GM12878 (cell line): ENCODE data around the gene CCDC120. TPM values are rescaled to one million over a fixed set of nuclear protein-coding genes. Genes with fewer than 3 reads are reported as not detected.

ENCODE experiments used
- ATAC-seq: fragments of 200-7000 bp; cut with Tn5 transposase; 3 replicates; pipeline ENCODE4 v1.9.1; 2020; ENCODE audit warnings: mild to moderate bottlenecking, moderate library complexity
- BruUV-seq: library from RNA; stranded (reverse); fragments of 400-500 nt; replicated peaks from 2 replicates; lab custom pipeline; 2021; lab: Mats Ljungman, UMichigan
- CTCF ChIA-PET: fragments of 300-600 bp; sonication (Branson Sonifier 250); formaldehyde crosslinking; extraction: SDS; loops from one replicate; lab custom pipeline; 2021; ENCODE audit warnings: inconsistent platforms; lab: Yijun Ruan, JAX
- POLR2A ChIA-PET: fragments of 350-600 bp; formaldehyde crosslinking; extraction: SDS; loops from one replicate; lab custom pipeline; 2021; ENCODE audit warnings: inconsistent platforms; lab: Charles Lee
- RAD21 ChIA-PET: fragments of 300-600 bp; sonication (Branson Sonifier 250); formaldehyde crosslinking; loops from one replicate; lab custom pipeline; 2023; ENCODE audit warnings: antibody characterized with exemption; ENCODE audit not compliant: unreplicated experiment; lab: Charles Lee
- SMC1A ChIA-PET: fragments of 300-600 bp; sonication (Branson Sonifier 250); formaldehyde crosslinking; loops from one replicate; lab custom pipeline; 2023; ENCODE audit not compliant: unreplicated experiment, uncharacterized antibody; lab: Charles Lee
- DNase-seq: peaks from one replicate; pipeline ENCODE4 v3.0.0-alpha.2; 2011; ENCODE audit warnings: low read depth, low spot score
- FAIRE-seq: peaks from 3 replicates; lab custom pipeline; 2011; peaks lifted over from hg19 to GRCh38; lab: Jason Lieb, UNC
- H2AFZ ChIP-seq: 2 replicates; pipeline ENCODE4 v1.6.0; 2011; ENCODE audit warnings: low read depth, low read length, control low read depth; ENCODE audit not compliant: control insufficient read depth
- H3K27ac ChIP-seq: 2 replicates; pipeline ENCODE4 v1.5.1; 2011; ENCODE audit warnings: control low read depth; ENCODE audit not compliant: control insufficient read depth, insufficient read depth
- H3K27me3 ChIP-seq, 2 experiments: replicated peaks in 1 of 2; 2 replicates each; pipeline versions ENCODE4 v1.6.0 to v1.6.1; 2011; ENCODE audit warnings: low read length in 1 of 2; ENCODE audit not compliant: control insufficient read depth in 2 of 2, insufficient read depth in 2 of 2
- H3K36me3 ChIP-seq, 2 experiments: 2 replicates each; pipeline ENCODE4 v1.5.1; 2011; ENCODE audit warnings: low read length in 1 of 2; ENCODE audit not compliant: control insufficient read depth in 2 of 2, insufficient read depth in 2 of 2
- H3K4me1 ChIP-seq: 2 replicates; pipeline ENCODE4 v1.6.1; 2011; ENCODE audit warnings: mild to moderate bottlenecking, low read length, moderate library complexity, mixed read lengths; ENCODE audit not compliant: control insufficient read depth, insufficient read depth
- H3K4me2 ChIP-seq: 2 replicates; pipeline ENCODE4 v1.6.0; 2011; ENCODE audit warnings: control low read depth; ENCODE audit not compliant: control insufficient read depth, insufficient read depth
- H3K4me3 ChIP-seq: fragments of 200-600 bp; sonication (generic); 2 replicates; pipeline ENCODE4 v1.5.1; 2016
- H3K79me2 ChIP-seq: 2 replicates; pipeline ENCODE4 v1.6.0; 2011; ENCODE audit warnings: low read length; ENCODE audit not compliant: control insufficient read depth, insufficient read depth
- H3K9ac ChIP-seq: 2 replicates; pipeline ENCODE4 v1.8.0; 2011; ENCODE audit warnings: low read length, control low read depth, mixed read lengths; ENCODE audit not compliant: control insufficient read depth, insufficient read depth
- H3K9me3 ChIP-seq: replicated peaks from 3 replicates; pipeline ENCODE4 v1.5.1; 2011; ENCODE audit warnings: mild to moderate bottlenecking, low read length; ENCODE audit not compliant: control insufficient read depth, insufficient read depth
- H4K20me1 ChIP-seq: 2 replicates; pipeline ENCODE4 v1.6.0; 2011; ENCODE audit not compliant: control insufficient read depth, insufficient read depth
- ATF2 ChIP-seq: IDR thresholded peaks from 2 replicates; pipeline ENCODE4 v1.6.1; 2012; ENCODE audit warnings: low read length, inconsistent platforms
- CHD1 ChIP-seq: IDR thresholded peaks from 2 replicates; pipeline ENCODE4 v1.6.1; 2012; ENCODE audit warnings: low read depth, low read length, improper control_type of control experiment
- E2F8 ChIP-seq: fragments of 450-650 bp; IDR thresholded peaks from 2 replicates; pipeline ENCODE4 v1.6.1; 2018; ENCODE audit warnings: mild to moderate bottlenecking, low read depth, moderate library complexity; ENCODE audit not compliant: partially characterized antibody
- HDAC2 ChIP-seq: fragments of 200-600 bp; sonication (generic); IDR thresholded peaks from 2 replicates; pipeline ENCODE4 v1.6.1; 2017
- IRF3 ChIP-seq: fragments of 450-650 bp; IDR thresholded peaks from 2 replicates; pipeline ENCODE4 v1.6.1; 2014; ENCODE audit warnings: mild to moderate bottlenecking
- MTA2 ChIP-seq: fragments of 450-650 bp; IDR thresholded peaks from 2 replicates; pipeline ENCODE4 v1.6.1; 2016; ENCODE audit warnings: low read depth, mild to moderate bottlenecking, moderate library complexity
- NBN ChIP-seq: fragments of 450-650 bp; IDR thresholded peaks from 2 replicates; pipeline ENCODE4 v1.6.1; 2016
- NFXL1 ChIP-seq: fragments of 450-650 bp; IDR thresholded peaks from 2 replicates; pipeline ENCODE4 v1.6.1; 2017; ENCODE audit warnings: antibody characterized with exemption, mild to moderate bottlenecking, borderline replicate concordance
- RAD51 ChIP-seq: fragments of 450-650 bp; IDR thresholded peaks from 2 replicates; pipeline ENCODE4 v1.6.1; 2016; ENCODE audit warnings: moderate library complexity, mild to moderate bottlenecking, inconsistent platforms
- RFX5 ChIP-seq: IDR thresholded peaks from 2 replicates; pipeline ENCODE4 v1.6.1; 2011; ENCODE audit warnings: low read depth, low read length, improper control_type of control experiment
- SMARCA5 ChIP-seq: fragments of 450-650 bp; IDR thresholded peaks from 2 replicates; pipeline ENCODE4 v1.6.1; 2017; ENCODE audit warnings: mild to moderate bottlenecking
- SREBF2 ChIP-seq: IDR thresholded peaks from 2 replicates; pipeline ENCODE4 v1.6.1; 2012; ENCODE audit warnings: mild to moderate bottlenecking, low read length
- SUZ12 ChIP-seq: fragments of 200-600 bp; sonication (generic); IDR thresholded peaks from one replicate; pipeline ENCODE4 v1.6.1; 2018; ENCODE audit warnings: antibody characterized with exemption, mild to moderate bottlenecking; ENCODE audit not compliant: unreplicated experiment
- TCF3 ChIP-seq: IDR thresholded peaks from 2 replicates; pipeline ENCODE4 v1.6.1; 2012; ENCODE audit warnings: low read depth, mild to moderate bottlenecking, low read length, borderline replicate concordance; ENCODE audit not compliant: insufficient read depth
- ZBTB40 ChIP-seq: fragments of 450-650 bp; IDR thresholded peaks from 2 replicates; pipeline ENCODE4 v1.6.1; 2016; ENCODE audit warnings: mild to moderate bottlenecking, moderate library complexity, borderline replicate concordance
- WGBS: methylation state at CpG from one replicate; pipeline ENCODE4 v1.1.6; 2016; ENCODE audit warnings: low lambda C conversion rate; ENCODE audit not compliant: insufficient replicate concordance, insufficient coverage; ENCODE audit errors: missing lambda C conversion rate; 5-methylcytosine and 5-hydroxymethylcytosine counted together
- in situ Hi-C: fragments of 300-500 bp; cut with MboI; formaldehyde crosslinking; loops from 9 replicates; pipeline ENCODE4 v1.14.3; 2018; ENCODE audit warnings: mixed read lengths
- intact Hi-C: fragments of 100-400 bp; cut with micrococcal nuclease; formaldehyde crosslinking; loops from one replicate; pipeline ENCODE4 v1.14.2; 2022; ENCODE audit not compliant: unreplicated experiment
- polyA plus RNA-seq, 11 experiments: library from polyadenylated mRNA; depleted of rRNA in 4 of 11; unstranded in 6 of 11; stranded (reverse) in 5 of 11; fragments of >200 nt; fragmentation: Nextera tagmentation in 4 of 11; fragmentation: Illumina TruSeq in 1 of 11; extraction: Ambion mirVana in 4 of 11; extraction: Trizol in 1 of 11; gene quantifications; 1 replicate in 1 of 11; 2 replicates in 10 of 11; pipeline versions ENCODE4 v1.2.1 to v1.2.3, GENCODE V29; 2011 to 2016; ENCODE audit warnings: inconsistent platforms in 2 of 11, missing spikeins in 2 of 11, low read depth in 1 of 11
- total RNA-seq, 4 experiments: library from RNA; depleted of rRNA in 3 of 4; stranded (reverse); fragments of >200 nt in 3 of 4; fragmentation: Illumina TruSeq in 1 of 4; extraction: Trizol in 1 of 4; gene quantifications; 2 replicates each; pipeline versions ENCODE4 v1.2.1 to v1.2.3, GENCODE V29; 2013 to 2021

The CCDC120 gene
- total and polyA plus RNA-seq, 10 of the 15 experiments (the other 5 are each of a cell fraction or from before 2014, with no cell fraction given): 0.11 to 4.1 (median 0.76) TPM

GRCh38 chrX:49117581-49117980 is 58.8 kb downstream of the CCDC120 start:
- ChIA-PET POLR2A (no interaction called here), SMC1A (no interaction called here), CTCF (no interaction called here)
- 24% methylated on average over 4 of the region's 6 CpGs for WGBS
- H3K4me1 ChIP-seq: no peaks in the 10 kb centered on the region
- H3K9me3 ChIP-seq: no peaks in the 10 kb centered on the region
- DNase-seq (no peak), FAIRE-seq (no peak), ATAC-seq (no peak)
- no peak overlapping the region for H3K9ac ChIP-seq
- no peaks in the 10 kb centered on the region for H3K27me3 ChIP-seq
- H3K4me3 ChIP-seq: no peak overlapping the region
- H3K4me2 ChIP-seq: no peak overlapping the region
- no peak overlapping the region for H2AFZ ChIP-seq
- intact Hi-C loops: no loop called here
- no TSS peak for BruUV-seq
- H3K27ac ChIP-seq: no peak overlapping the region
- peaks cover 3% of the 10 kb centered on the region for H3K79me2 ChIP-seq
- TF ChIP-seq SREBF2 (no peak), ATF2 (no peak), TCF3 (no peak), CHD1 (no peak), SMARCA5 (no peak), IRF3 (no peak), RFX5 (no peak), SUZ12 (no peak), E2F8 (no peak), NFXL1 (no peak), HDAC2 (no peak), MTA2 (no peak), NBN (no peak), RAD51 (no peak), ZBTB40 (no peak)
- TF ChIP-seq, all 136 proteins: peak for 0
- Histone ChIP-seq H4K20me1 (no peaks in the 10 kb centered on the region), H3K36me3 (peaks cover 1 to 5% of the 10 kb centered on the region in 2 experiments; a peak in 3 of 4 replicates)
- in situ Hi-C loops: no loop called here
- RAD21 ChIA-PET: no interaction called here
